ENCODE results near the gene CCT6A.
"Not testable (repeated sequence)": the region's sequence is repeated elsewhere in the genome, so short reads cannot be mapped to it uniquely, and the experiment has no call there.

CCT6A gene

GRCh38 chr7:56051053-56051338 is 569 bp upstream of the CCT6A start:
- no peak for DNase-seq (ENCODE audit: low read depth)

- DNase-seq (ENCODE audit: low read depth) = no peak
Observed at GRCh38 chr7:56053379-56053778, 1.8 kb downstream of the CCT6A start.

GRCh38 chr7:56053993-56054392 is 2.4 kb downstream of the CCT6A start:
- no peak for DNase-seq (ENCODE audit: low read depth)

GRCh38 chr7:56062382-56062781 is 10.8 kb downstream of the CCT6A start:
- DNase-seq (ENCODE audit: low read depth) = no peak

GRCh38 chr7:56063500-56063881 is 11.9 kb downstream of the CCT6A start:
- no peak for DNase-seq (ENCODE audit: low read depth)

GRCh38 chr7:56063882-56064625 is 12.5 kb downstream of the CCT6A start, which contains the start of gene SUMF2:
SUMF2 (plus strand) TSS chr7:56064286; CDS start chr7:56064312, 26 bp downstream.
- peak; percentile 84 for DNase-seq (ENCODE audit: low read depth)

- not testable (repeated sequence) for DNase-seq (ENCODE audit: low read depth)
Observed at GRCh38 chr7:56066376-56066775, 14.8 kb downstream of the CCT6A start.

- peak; percentile 62 for DNase-seq (ENCODE audit: low read depth)
Observed at GRCh38 chr7:56074371-56074791, 22.8 kb downstream of the CCT6A start.

- DNase-seq (ENCODE audit: low read depth) = no peak
Observed at GRCh38 chr7:56077681-56078080, 26.1 kb downstream of the CCT6A start.

- no peak for DNase-seq (ENCODE audit: low read depth)
Observed at GRCh38 chr7:56078196-56078595, 26.6 kb downstream of the CCT6A start.

- peak; percentile 56 for DNase-seq (ENCODE audit: low read depth)
Observed at GRCh38 chr7:56079450-56080185, 28.1 kb downstream of the CCT6A start.

- not testable (repeated sequence) for DNase-seq (ENCODE audit: low read depth)
Observed at GRCh38 chr7:56080726-56081435, 29.3 kb downstream of the CCT6A start.

- DNase-seq (ENCODE audit: low read depth) = no peak
Observed at GRCh38 chr7:56081626-56082340, 30.2 kb downstream of the CCT6A start.

GRCh38 chr7:56083150-56083785 is 31.7 kb downstream of the CCT6A start:
- no peak for DNase-seq (ENCODE audit: low read depth)

- no peak for DNase-seq (ENCODE audit: low read depth)
Observed at GRCh38 chr7:56086761-56087160, 35.2 kb downstream of the CCT6A start.

- no peak for DNase-seq (ENCODE audit: low read depth)
Observed at GRCh38 chr7:56087445-56087844, 35.9 kb downstream of the CCT6A start.

GRCh38 chr7:56091591-56091990 is 40.0 kb downstream of the CCT6A start:
- DNase-seq (ENCODE audit: low read depth) = peak; percentile 63

GRCh38 chr7:56092388-56092787 is 40.8 kb downstream of the CCT6A start:
- not testable (repeated sequence) for DNase-seq (ENCODE audit: low read depth)

- peak; percentile 82 for DNase-seq (ENCODE audit: low read depth)
Observed at GRCh38 chr7:56092789-56093531, 41.4 kb downstream of the CCT6A start, which contains the start of gene PHKG1. PHKG1 (minus strand) TSS chr7:56092952; CDS start chr7:56088941, 4,011 bp downstream.

GRCh38 chr7:56097700-56098099 is 46.1 kb downstream of the CCT6A start:
- DNase-seq (ENCODE audit: low read depth) = peak; percentile 93
